Cardiac fibroblast (primary cell): ENCODE data around the gene TCHH.

Source experiments
- DNase-seq, 2 donors: peaks; one replicate each; pipeline versions ENCODE4 v3.0.0 to v3.0.0-alpha.2; 2010; ENCODE audit warnings: low read depth in 2 of 2
- H3K4me3 ChIP-seq, 2 donors: replicated peaks in 1 of 2; 1 replicate in 1 of 2; 2 replicates in 1 of 2; pipeline ENCODE4 v1.5.1; 2011; ENCODE audit warnings: low read depth in 2 of 2, low read length in 2 of 2, mild to moderate bottlenecking in 2 of 2, moderate library complexity in 1 of 2
- CTCF ChIP-seq: IDR thresholded peaks from one replicate; pipeline ENCODE4 v1.5.1; 2011; ENCODE audit warnings: low read depth, mild to moderate bottlenecking, low read length, inconsistent platforms

The TCHH gene

DNA sequence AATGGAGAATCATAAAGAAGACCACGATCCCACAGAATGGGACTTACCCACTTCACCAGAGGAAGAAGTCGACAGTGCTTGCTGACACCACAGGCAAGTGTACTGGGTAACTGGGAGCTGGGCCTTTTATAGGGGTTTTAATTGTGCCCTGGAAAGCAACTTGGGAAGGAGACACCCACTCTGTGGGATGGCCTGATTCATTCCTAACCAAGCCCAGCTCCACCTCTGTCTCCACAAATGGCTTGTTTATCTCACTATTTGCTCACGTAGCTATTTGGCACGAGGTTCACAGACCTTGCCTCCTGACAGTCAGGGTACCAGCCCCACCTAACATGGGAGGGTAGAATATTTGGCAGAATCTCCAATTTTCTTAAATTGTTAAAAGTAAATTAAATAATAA lies at the start of gene TCHH:
TSS of gene TCHH (minus strand) at position 101 of the 400 bp plus-strand sequence. CDS start 1,364 bp downstream, outside the sequence.
- no peak for DNase-seq
- no peak within 1 kb of the TSS for H3K4me3 ChIP-seq
- TF ChIP-seq CTCF = no peak

DNA sequence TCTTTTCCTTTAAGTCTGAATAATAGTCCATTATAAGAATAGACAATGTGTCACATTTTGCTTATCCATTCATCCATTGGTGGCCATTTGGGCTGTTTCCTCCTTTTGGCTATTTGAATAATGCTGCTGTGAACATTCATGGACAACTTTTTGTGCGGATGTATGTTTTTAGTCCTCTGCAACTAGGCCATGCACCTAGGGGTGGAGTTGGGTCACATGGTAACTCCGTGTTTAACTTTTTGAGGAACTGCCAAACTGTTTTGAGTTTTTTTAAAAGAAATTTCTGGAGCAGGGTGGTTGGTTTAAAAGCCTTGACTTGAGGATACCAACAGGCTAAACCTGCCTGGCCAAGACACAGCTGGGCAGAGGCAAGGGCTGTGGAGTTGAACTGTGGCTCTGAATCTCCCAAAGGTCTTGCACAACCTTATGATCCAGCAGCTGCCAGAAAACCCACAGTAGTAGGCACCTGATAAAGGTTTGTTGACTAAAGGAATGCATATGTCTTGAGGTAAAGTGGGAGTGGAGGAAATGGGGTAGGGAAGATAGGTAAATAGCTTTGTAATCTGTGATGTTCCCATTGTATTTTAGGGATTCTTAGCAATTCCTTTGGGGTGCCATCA lies 49.4 kb upstream of the TCHH start:
- DNase-seq = no peak
- no peak for TF ChIP-seq CTCF
- H3K4me3 ChIP-seq = no peak overlapping the region

GRCh38 chr1:152162792-152163463 lies 47.7 kb upstream of the TCHH start:
- peak; percentile 23 for TF ChIP-seq CTCF
- DNase-seq = peak; percentile 68 to 94
- no peak overlapping the region for H3K4me3 ChIP-seq

DNA sequence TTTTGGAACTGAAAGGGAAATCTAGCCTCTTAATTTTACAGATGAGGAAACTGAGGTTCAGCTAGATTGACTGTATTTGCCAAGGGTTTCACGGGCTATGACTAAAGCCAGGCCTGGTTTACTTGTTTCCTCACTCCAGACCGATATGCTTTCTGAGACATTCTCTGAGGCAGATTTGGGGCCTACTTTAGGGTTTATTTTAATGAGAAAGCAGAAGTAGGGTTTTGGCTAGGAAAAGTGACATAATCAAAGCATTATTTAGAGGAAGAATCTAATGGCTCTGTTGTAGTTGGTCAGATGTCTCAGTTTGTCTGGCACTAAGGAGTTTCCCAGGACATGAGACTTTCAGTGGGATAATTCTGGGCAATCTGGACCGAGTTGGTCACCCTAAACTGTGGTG lies 45.3 kb upstream of the TCHH start:
- TF ChIP-seq CTCF = no peak

GRCh38 chr1:152159144-152159543 lies 43.9 kb upstream of the TCHH start, which contains the start of gene RPTN:
Gene RPTN (minus strand): TSS chr1:152159228. CDS start chr1:152157889, 1,339 bp downstream.
- no peak for TF ChIP-seq CTCF
- H3K4me3 ChIP-seq = no peak within 1 kb of the TSS
- no peak for DNase-seq

More for the DNA sequence above, 45.3 kb upstream of the TCHH start:
- no peak for DNase-seq
- no peak overlapping the region for H3K4me3 ChIP-seq

DNA sequence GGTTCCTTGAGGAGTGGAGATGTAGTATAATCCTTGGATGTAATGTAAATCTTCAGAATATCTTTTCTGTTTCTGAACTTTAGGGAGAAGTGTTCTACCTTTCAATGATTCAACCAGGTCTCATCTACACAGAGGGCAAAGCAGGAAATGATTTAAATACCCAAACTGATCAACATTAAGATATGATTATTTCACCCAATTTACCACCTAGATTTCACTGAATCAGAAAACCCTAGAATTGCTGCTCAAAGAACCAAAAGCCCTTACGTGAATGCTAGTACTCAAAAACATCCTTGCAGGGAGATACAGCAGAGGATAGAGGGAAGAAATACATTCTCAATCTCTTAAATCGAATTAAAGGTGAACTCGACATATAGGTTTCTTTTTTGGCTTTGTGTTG lies 38.8 kb upstream of the TCHH start:
- H3K4me3 ChIP-seq = no peak overlapping the region
- TF ChIP-seq CTCF = no peak
- no peak for DNase-seq
